WERI-Rb-1 (cell line): Measurements from ENCODE around the gene DOK5.

Experiments used
- DNase-seq: peaks from one replicate; pipeline ENCODE4 v3.0.0-alpha.2; 2020
- H3K27ac ChIP-seq: fragments of 250-450 bp; sonication (Bioruptor Pico); 2 replicates; pipeline ENCODE4 v1.5.1; 2020; ENCODE audit warnings: mild to moderate bottlenecking, moderate library complexity
- H3K27me3 ChIP-seq: fragments of 250-450 bp; sonication (Bioruptor Pico); 2 replicates; pipeline ENCODE4 v1.5.1; 2021; ENCODE audit warnings: mild to moderate bottlenecking, low read depth, moderate library complexity; ENCODE audit not compliant: insufficient read depth, severe bottlenecking
- H3K36me3 ChIP-seq: fragments of 250-450 bp; sonication (Bioruptor Pico); 2 replicates; pipeline ENCODE4 v1.5.1; 2020; ENCODE audit warnings: mild to moderate bottlenecking, moderate library complexity
- H3K4me3 ChIP-seq: 2 replicates; pipeline ENCODE4 v1.5.1; 2011; ENCODE audit warnings: low read depth, mild to moderate bottlenecking, control low read depth, low read length
- H3K9me3 ChIP-seq: fragments of 250-450 bp; sonication (Bioruptor Pico); 2 replicates; pipeline ENCODE4 v1.5.1; 2021; ENCODE audit warnings: mild to moderate bottlenecking, moderate library complexity; ENCODE audit not compliant: severe bottlenecking
- CTCF ChIP-seq: IDR thresholded peaks from 2 replicates; pipeline ENCODE4 v1.5.1; 2011; ENCODE audit warnings: low read depth, mild to moderate bottlenecking, control low read depth, inconsistent platforms, low read length

Gene DOK5

GRCh38 chr20:54452277-54452676, 23.1 kb upstream of the DOK5 start:
- no peaks in the 10 kb centered on the region for H3K36me3 ChIP-seq
- no peak overlapping the region for H3K4me3 ChIP-seq
- peaks cover 76% of the 10 kb centered on the region for H3K27me3 ChIP-seq
- no peaks in the 10 kb centered on the region for H3K9me3 ChIP-seq
- H3K27ac ChIP-seq: no peak overlapping the region
- no peak for DNase-seq
- TF ChIP-seq CTCF: no peak

GRCh38 chr20:54454982-54455381, 20.4 kb upstream of the DOK5 start:
- H3K9me3 ChIP-seq: no peaks in the 10 kb centered on the region
- no peaks in the 10 kb centered on the region for H3K36me3 ChIP-seq
- H3K27me3 ChIP-seq: peaks cover 62% of the 10 kb centered on the region
- no peak for DNase-seq
- no peak overlapping the region for H3K4me3 ChIP-seq
- no peak for TF ChIP-seq CTCF
- H3K27ac ChIP-seq: no peak overlapping the region

GRCh38 chr20:54456423-54456822, 19.0 kb upstream of the DOK5 start:
- H3K9me3 ChIP-seq: no peaks in the 10 kb centered on the region
- no peak overlapping the region for H3K27ac ChIP-seq
- H3K4me3 ChIP-seq: no peak overlapping the region
- no peak for DNase-seq
- no peaks in the 10 kb centered on the region for H3K36me3 ChIP-seq
- TF ChIP-seq CTCF: no peak
- H3K27me3 ChIP-seq: peaks cover 52% of the 10 kb centered on the region

- peaks cover 47% of the 10 kb centered on the region for H3K27me3 ChIP-seq
Observed at GRCh38 chr20:54456961-54457360, 18.4 kb upstream of the DOK5 start.

GRCh38 chr20:54458219-54458618, 17.2 kb upstream of the DOK5 start:
- no peak for DNase-seq
- H3K36me3 ChIP-seq: no peaks in the 10 kb centered on the region
- no peaks in the 10 kb centered on the region for H3K9me3 ChIP-seq
- no peak overlapping the region for H3K27ac ChIP-seq
- H3K27me3 ChIP-seq: peaks cover 41% of the 10 kb centered on the region
- no peak overlapping the region for H3K4me3 ChIP-seq
- TF ChIP-seq CTCF: no peak

More at GRCh38 chr20:54456961-54457360, 18.4 kb upstream of the DOK5 start:
- Histone ChIP-seq H3K36me3 (no peaks in the 10 kb centered on the region), H3K9me3 (no peaks in the 10 kb centered on the region), H3K4me3 (no peak overlapping the region), H3K27ac (no peak overlapping the region)
- no peak for TF ChIP-seq CTCF
- DNase-seq: no peak

GRCh38 chr20:54459279-54459678, 16.1 kb upstream of the DOK5 start:
- no peaks in the 10 kb centered on the region for H3K36me3 ChIP-seq
- H3K4me3 ChIP-seq: no peak overlapping the region
- H3K9me3 ChIP-seq: no peaks in the 10 kb centered on the region
- DNase-seq: no peak
- peaks cover 34% of the 10 kb centered on the region for H3K27me3 ChIP-seq
- no peak for TF ChIP-seq CTCF
- no peak overlapping the region for H3K27ac ChIP-seq
